Kidney (tissue), 14 donors: ENCODE measurements around the gene MAML3. TPM values are rescaled to one million over a fixed set of nuclear protein-coding genes. Genes with fewer than 3 reads are reported as not detected.

ENCODE experiments used
- DNase-seq, 5 donors: peaks; one replicate each; pipeline ENCODE4 v3.0.0-alpha.2; 2013 to 2020
- FAIRE-seq: peaks from 2 replicates; lab custom pipeline; 2012; peaks lifted over from hg19 to GRCh38; lab: Jason Lieb, UNC
- H3K27ac ChIP-seq, 2 donors: one replicate each; pipeline ENCODE4 v1.7.0; 2013; ENCODE audit warnings: low read depth in 2 of 2, low read length in 2 of 2, inconsistent platforms in 1 of 2
- H3K27me3 ChIP-seq: one replicate; pipeline ENCODE4 v1.7.1; 2013; ENCODE audit warnings: low read length, inconsistent platforms; ENCODE audit not compliant: control insufficient read depth, insufficient read depth
- H3K36me3 ChIP-seq, 3 donors: one replicate each; pipeline versions ENCODE4 v1.7.0 to v1.7.1; 2013; ENCODE audit warnings: low read length in 3 of 3, control low read depth in 1 of 3, inconsistent platforms in 1 of 3; ENCODE audit not compliant: insufficient read depth in 3 of 3, control insufficient read depth in 2 of 3
- H3K4me1 ChIP-seq, 3 donors: one replicate each; pipeline versions ENCODE4 v1.7.0 to v1.7.1; 2013; ENCODE audit warnings: low read length in 3 of 3, inconsistent platforms in 1 of 3, low read depth in 1 of 3; ENCODE audit not compliant: control insufficient read depth in 2 of 3, insufficient read depth in 2 of 3
- H3K4me3 ChIP-seq, 3 donors: one replicate each; pipeline versions ENCODE4 v1.7.0 to v1.8.1; 2013; ENCODE audit warnings: low read length in 3 of 3, control low read depth in 1 of 3, inconsistent platforms in 1 of 3
- H3K9ac ChIP-seq, 3 donors: one replicate each; pipeline versions ENCODE4 v1.7.0 to v1.7.1; 2013; ENCODE audit warnings: low read length in 3 of 3, control low read depth in 1 of 3, inconsistent platforms in 1 of 3
- H3K9me3 ChIP-seq, 3 donors: one replicate each; pipeline versions ENCODE4 v1.7.0 to v1.7.1; 2013; ENCODE audit warnings: low read length in 3 of 3, control low read depth in 1 of 3, inconsistent platforms in 1 of 3; ENCODE audit not compliant: control insufficient read depth in 2 of 3, insufficient read depth in 1 of 3
- intact Hi-C: fragments of 100-400 bp; cut with DNase I; formaldehyde crosslinking; loops from one replicate; pipeline ENCODE4 v1.11.1; 2022
- polyA plus RNA-seq: library from polyadenylated mRNA; stranded (reverse); fragments of 350-450 nt; fragmentation: Illumina TruSeq; extraction: RNeasy Lipid Tissue Mini Kit (QIAGEN cat#74804); gene quantifications from one replicate; pipeline ENCODE4 v1.2.3, GENCODE V29; 2014; ENCODE audit warnings: low read depth, low replicate concordance; ENCODE audit not compliant: insufficient read depth
- total RNA-seq: library from RNA; stranded (reverse); fragmentation: NEBNext Ultra II Directional; extraction: Animal tissue kit (Norgen Biotek cat#: 25700); gene quantifications from one replicate; pipeline ENCODE4 v1.2.1, GENCODE V29; 2021
- TF ChIP-seq, protein P1 (sequence below): IDR thresholded peaks from 3 replicates; pipeline ENCODE4 v1.5.1; 2012; ENCODE audit warnings: mild to moderate bottlenecking, moderate library complexity, borderline replicate concordance; ENCODE audit not compliant: insufficient read depth; ENCODE audit errors: extremely low read depth
- donor health status: control.
- donor health status: control.
- donor health status: control.
- donor health status: control.
- donor health status: control.
- donor health status: DM: yes; HTN: yes; CAD: no.
- donor health status: Normal renal cell carcinoma (clear cell type).

MAML3 gene
- total and polyA plus RNA-seq, 2 donors from 2014 or later = 1.4 to 10.4 TPM

DNA sequence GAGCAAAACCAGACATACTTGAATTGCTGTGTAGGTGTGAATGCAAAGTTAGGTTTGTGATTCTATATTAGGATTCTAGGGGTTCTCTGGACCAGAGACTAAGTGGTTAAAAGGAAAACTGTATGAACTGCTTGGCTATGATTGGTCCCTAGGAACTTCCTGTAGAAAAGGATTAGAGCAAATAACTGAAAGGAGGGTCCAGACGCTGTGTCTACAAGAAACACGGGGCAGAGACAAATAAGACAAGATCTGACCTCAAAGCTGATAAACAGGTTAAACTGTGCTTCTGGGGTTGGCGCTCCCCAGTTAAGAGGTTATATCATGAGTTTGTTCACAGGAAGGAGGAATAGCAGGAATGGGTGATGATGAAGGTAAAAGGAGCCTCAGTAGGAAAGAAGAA, 304.8 kb downstream of the MAML3 start:
- no peaks in the 10 kb centered on the region for H3K36me3 ChIP-seq
- no peaks in the 10 kb centered on the region for H3K27me3 ChIP-seq
- peak overlapping the region in 1 of 3 donors; percentile 6 for H3K9ac ChIP-seq
- peak overlapping the region in 1 of 3 donors; percentile 41 for H3K4me3 ChIP-seq
- FAIRE-seq = no peak
- no peaks in the 10 kb centered on the region for H3K9me3 ChIP-seq
- H3K4me1 ChIP-seq = no peaks in the 10 kb centered on the region
- intact Hi-C loops = no loop called here
- DNase-seq = peak in 1 of 5 donors; percentile 49
- TF ChIP-seq, protein P1, sequence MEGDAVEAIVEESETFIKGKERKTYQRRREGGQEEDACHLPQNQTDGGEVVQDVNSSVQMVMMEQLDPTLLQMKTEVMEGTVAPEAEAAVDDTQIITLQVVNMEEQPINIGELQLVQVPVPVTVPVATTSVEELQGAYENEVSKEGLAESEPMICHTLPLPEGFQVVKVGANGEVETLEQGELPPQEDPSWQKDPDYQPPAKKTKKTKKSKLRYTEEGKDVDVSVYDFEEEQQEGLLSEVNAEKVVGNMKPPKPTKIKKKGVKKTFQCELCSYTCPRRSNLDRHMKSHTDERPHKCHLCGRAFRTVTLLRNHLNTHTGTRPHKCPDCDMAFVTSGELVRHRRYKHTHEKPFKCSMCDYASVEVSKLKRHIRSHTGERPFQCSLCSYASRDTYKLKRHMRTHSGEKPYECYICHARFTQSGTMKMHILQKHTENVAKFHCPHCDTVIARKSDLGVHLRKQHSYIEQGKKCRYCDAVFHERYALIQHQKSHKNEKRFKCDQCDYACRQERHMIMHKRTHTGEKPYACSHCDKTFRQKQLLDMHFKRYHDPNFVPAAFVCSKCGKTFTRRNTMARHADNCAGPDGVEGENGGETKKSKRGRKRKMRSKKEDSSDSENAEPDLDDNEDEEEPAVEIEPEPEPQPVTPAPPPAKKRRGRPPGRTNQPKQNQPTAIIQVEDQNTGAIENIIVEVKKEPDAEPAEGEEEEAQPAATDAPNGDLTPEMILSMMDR = no peak
- H3K27ac ChIP-seq = no peak overlapping the region

DNA sequence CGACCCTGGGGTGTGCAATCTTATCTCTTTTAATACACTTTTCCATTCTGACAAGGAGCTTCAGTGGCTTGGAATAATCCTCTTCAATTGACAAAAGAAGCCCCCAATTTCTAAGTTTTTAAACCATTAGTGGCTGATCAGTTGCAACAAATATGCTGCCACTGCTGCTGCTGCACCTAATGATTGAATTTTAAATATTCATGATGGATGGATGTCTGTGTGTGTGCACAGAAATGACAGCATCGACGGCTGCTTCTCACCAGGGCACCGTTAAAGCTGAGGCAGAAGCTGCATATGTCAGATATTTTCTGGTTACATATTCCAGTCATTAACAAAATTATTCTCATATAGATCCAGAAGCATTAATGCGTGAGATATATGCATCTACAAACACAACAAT, 306.0 kb downstream of the MAML3 start:
- TF ChIP-seq, protein P1 = no peak
- Histone ChIP-seq H3K4me3 (no peak overlapping the region), H3K9me3 (no peaks in the 10 kb centered on the region), H3K27me3 (no peaks in the 10 kb centered on the region), H3K27ac (no peak overlapping the region), H3K36me3 (no peaks in the 10 kb centered on the region), H3K4me1 (no peaks in the 10 kb centered on the region), H3K9ac (no peak overlapping the region)
- no peak for DNase-seq
- intact Hi-C loops = no loop called here
- FAIRE-seq = no peak

DNA sequence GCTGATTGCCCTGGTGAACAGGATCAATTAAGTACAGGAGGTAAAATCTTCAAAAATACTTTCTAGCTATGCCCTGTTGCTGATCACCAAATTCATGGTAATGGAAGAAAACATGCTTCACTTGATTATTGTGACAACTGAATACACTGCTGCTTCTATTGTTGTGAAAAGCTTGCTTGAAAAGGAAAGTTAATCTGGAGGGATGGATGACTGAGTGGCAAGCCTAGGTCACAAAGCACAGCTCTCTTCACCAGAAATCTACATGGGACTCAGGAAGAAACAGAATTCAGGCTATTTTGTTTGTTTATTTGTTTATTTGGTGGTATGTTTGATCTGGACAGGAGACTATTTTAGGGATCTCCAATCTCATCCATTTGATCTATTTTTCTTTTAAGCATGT, 306.4 kb downstream of the MAML3 start:
- Histone ChIP-seq H3K4me1 (no peaks in the 10 kb centered on the region), H3K4me3 (no peak overlapping the region), H3K9me3 (no peaks in the 10 kb centered on the region), H3K9ac (no peak overlapping the region), H3K36me3 (no peaks in the 10 kb centered on the region), H3K27me3 (no peaks in the 10 kb centered on the region), H3K27ac (no peak overlapping the region)
- FAIRE-seq (no peak), DNase-seq (no peak)
- intact Hi-C loops = no loop called here
- TF ChIP-seq, protein P1 = no peak

DNA sequence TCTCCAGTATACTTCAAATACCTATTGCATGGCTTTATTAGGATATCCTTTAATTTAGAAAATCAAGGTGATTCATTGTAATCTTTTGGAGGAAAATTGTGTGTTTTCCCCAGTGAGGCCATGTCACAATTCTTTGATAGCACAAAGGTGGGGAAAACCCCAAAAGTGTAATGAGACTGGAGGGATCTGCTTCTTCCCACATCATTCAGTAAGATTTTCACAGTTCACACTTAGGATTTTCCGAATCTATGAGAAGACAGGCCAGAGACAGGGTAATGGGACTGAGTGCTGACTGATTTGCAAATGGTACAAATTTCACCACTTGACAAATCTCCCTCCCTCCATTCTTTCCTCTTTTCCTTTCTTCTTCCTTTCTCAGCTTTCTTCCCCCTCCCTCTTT, 307.2 kb downstream of the MAML3 start:
- FAIRE-seq = no peak
- no peak overlapping the region for H3K27ac ChIP-seq

More for the DNA sequence above, 307.2 kb downstream of the MAML3 start:
- H3K9ac ChIP-seq = no peak overlapping the region
- H3K4me1 ChIP-seq = no peaks in the 10 kb centered on the region
- DNase-seq = no peak
- no peaks in the 10 kb centered on the region for H3K9me3 ChIP-seq
- no peaks in the 10 kb centered on the region for H3K27me3 ChIP-seq
- TF ChIP-seq, protein P1 = no peak
- intact Hi-C loops = no loop called here
- H3K36me3 ChIP-seq = no peaks in the 10 kb centered on the region
- H3K4me3 ChIP-seq = no peak overlapping the region
